ENCODE results near the gene CDS2.

CDS2 gene

DNA sequence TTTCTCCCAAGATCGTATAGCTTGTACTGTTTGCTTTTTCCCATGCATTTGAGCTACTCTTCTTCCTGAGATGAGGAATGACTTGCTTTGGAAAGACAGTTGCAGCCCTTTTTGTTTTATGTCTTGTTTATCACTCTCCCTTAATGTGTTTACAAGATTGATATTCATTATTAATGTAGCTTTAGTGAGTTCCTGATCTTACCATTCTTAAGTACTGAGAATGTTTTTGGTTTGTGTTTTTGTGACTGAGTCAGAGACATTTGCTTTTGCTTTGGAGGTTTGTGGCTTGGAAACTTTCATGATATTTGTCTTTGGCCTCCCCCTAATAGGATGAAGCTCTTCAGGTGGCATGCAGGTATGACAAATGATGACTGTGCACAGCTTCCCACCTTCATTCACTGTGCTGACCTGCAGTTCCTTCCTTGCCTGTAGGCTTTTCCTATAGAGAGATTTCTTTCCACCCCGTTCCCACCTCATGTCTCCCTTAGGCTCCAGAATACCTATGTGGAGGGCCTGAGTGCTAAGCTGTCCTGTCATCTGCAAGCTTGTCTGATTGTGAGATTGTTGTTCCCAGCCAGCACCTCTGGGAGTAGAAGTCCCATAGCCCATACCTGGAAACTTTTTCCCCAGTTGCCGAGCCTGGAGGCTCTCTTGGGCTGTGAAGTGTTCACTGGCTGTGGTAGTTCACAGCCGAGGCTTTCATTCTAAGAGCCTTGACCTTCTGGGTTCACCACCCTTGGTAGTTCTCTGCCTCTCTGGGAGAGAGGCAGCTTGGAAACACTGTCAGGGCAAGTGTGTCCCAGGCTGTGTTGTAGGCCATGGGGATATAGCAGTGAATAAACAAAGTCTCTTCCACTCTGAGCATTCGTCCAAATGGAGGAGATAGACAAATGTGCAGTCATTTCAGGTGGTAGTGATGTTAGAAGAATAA is 27.1 kb downstream of the CDS2 start:
- DNase-seq, result no peak

DNA sequence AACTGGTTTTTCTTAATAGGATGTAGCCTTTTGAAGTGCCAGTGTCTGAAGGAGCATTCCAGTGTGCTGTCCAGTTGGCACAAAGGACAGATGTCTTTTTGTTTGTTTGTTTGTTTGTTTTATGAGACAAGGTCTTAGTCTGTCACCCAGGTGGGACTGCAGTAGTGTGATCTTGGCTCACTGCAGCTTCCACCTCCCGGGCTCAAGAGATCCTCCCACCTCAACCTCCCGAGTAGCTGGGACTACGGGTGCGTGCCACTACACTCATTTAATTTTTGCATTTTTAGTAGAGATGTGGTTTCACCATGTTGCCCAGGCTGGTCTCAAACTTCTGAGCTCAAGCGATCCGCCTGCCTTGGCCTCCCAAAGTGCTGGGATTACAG is 27.7 kb downstream of the CDS2 start:
- DNase-seq, result no peak

DNA sequence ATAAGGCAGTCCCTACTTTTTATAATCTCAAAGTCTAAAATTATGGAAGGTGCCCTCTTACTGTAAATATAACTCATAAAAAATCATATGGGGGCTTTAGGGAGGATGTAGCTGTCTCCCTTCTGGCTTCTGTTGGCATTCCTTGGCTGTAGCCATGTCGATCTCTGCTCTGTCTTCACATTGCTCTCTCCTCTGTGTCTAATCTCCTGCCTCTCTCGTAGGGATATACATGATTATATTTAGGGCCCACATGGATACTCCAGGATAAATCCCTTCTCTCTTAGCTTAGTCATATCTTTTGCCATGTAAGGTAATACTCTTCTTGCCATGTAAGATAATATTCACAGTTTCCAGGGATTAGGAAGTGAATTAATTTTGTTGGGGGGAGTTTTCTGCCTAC is 28.6 kb downstream of the CDS2 start:
- no peak for DNase-seq

DNA sequence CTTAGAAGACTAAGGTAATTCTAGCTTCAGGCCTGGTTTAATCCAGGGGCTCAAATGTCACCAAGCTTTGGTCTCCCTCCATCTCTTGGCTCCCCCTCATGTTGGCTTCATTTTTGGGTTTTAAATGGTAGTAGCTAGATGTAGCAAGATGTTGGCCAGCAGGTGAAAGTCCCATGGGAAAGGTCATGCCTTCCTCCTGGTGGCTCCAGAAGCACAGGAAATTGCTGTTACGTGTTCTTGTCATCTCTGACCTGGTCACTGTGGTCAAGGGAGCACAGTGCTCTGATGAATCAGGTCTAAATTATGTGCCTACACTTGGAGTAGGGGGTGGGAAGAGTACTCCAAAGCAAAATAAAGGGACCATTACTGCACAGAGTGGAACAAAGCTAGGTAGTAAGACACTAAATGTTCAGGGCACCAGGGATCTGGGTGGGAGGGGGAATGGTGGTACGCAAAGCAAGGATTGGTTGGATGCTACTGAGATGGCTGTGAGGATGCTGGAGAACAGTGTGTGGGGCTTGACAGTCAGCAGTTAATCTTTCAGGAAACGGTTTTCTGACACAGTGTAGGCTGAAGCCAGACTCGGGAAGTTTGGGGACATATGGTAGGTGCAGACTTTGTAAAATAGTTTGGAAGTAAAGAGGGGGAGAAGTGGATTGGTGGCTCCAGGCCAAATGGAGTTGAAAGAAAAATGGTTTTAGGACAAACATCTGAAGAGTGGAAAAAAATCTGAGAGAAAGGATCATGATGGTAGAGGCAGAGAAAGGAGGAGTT is 30.1 kb downstream of the CDS2 start:
- no peak for DNase-seq

DNA sequence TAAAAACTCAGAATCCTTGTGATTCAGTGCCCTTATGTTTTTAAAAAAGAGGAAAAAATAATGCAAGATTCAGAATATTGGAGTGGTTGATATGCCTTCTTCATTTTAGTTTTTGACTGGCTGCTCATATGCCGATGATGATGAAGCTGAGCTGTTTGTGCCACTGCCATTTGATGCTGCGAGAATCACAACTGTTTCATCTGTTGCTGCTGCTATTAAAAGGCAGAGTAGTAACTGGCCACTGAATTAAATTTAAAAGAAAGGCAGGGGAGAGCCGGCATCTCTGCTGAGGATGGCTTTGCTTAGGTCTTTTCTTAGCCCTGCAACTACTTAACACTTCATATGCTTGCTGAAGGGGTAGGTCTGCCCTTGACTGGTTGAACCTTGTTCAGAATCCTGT is 33.1 kb downstream of the CDS2 start:
- DNase-seq, result no peak

DNA sequence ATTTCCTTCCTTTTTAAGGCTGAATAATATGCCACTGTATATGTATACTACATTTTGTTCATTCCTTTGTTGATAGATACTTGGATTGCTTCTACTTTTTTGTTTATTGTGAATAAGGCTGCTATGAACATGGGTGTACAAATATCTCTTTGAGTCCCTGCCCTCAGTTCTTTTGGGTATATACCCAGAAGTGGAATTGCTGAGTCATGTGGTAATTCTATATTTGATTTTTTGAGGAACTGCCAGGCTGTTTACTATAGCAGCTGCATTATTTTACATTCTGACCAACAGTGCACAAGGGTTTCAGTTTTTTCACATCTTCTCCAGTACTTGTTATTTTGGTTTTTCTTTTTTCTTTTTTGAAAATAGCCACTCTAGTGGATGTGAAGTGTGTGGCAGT is 34.1 kb downstream of the CDS2 start:
- no peak for DNase-seq

DNA sequence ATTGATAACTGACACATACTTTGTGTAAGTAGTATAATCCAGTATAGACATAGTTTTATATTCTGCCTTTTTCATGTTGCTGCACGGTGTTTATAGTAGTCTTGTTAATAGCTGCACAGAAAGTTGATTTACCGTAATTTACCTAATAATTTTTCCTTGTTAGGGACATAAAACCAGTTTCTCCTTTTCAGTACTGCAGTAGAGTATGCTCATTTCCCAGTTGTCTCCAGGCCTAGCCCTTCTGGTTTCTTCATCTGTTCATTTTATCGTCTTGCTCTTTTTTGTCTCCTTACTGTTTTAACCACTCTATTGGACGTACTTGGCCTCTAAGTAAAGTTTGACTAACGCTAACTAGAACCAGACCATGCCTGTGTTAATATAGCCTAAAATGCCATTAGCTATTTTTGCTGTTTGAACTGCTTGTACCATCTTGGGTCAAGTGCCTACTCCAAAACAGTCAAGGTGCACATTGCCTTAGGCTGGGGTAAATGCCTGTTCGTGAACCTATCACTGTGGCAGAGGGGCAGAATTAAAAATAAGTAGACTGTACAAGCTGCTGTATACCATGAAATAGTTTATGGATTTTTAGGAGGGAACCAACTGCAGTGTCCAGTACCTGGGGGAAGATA is 34.8 kb downstream of the CDS2 start:
- no peak for DNase-seq

DNA sequence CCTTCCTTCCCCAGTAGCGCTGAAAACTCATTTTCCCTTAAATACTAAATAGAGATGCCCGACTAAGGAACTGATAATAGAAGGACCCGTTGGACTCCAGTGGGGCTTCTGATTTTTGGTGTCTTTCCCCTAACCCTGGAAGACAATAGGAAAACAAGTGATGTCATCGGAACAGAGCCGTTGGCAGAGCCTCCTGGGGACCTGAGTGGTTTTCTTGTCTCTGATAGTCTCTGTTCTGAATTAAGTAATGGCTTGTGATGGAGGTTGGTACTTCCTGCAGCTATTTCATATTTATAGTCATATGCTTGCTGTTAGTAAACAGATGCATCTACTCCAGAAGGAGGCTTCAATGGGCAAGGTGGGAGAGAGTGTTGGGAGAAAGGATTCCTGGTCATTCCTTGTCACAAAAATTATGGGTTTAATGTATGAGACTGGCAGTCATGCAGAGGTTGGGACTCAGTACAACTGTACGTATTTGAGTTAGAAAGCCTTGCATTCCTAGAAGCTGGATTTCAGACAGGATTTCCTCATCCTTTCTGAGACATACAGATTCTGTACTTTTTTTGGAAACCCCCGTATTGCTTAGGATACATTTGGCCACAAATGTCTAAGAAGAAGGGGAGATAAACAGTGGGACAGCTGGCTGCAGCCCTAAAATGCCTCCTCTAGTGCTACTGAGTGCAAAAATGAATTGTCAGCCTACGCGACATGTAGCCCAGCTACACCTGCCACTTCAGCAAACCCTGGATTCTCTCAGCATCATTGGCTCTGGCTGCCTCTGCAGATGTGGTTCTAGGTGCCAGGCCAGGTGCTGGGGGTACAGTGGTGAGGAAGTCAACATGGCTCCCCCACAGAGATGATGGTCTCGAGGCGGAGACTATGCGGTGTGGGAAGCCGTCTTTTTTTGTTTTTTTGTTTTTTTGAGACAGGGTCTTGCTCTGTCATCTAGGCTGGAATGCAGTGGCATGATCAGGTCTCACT is 38.1 kb downstream of the CDS2 start:
- no peak for DNase-seq

DNA sequence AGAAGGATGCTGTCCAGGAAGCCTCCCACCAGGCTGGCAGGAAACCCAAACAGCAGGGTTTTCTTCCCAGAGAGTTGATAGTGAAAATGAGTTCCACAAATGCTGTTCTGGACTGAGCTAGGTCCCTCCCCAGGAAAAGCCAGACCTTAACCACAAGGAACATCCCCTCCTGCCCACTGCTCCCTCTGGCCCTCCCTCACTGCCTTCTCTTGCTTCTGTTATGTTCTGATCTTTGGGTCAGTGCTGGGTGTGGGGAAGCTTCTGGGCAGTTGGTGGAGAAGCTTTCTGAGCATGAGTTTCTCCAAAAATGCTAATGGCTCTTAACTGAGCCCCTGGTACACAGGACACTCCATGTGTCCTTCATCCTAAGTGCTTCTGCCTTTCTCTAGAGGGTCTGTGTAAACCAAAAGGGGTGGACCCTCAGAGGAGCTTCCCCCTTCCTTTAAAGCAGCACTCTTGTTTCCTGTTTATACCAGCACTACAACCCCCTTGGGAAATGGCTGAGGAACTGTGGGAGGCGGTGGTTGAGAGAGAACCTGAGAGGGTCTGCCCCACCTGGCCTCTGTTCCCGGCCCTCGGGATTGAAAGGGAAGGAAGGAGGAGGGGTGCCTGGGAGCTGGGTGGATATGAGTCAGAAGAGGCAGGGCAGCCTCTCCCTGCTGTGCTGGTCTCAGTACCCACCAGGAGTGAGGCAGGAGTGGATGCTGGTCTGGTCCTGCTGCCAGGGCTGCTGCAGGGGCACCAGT is 42.0 kb downstream of the CDS2 start:
- DNase-seq, result no peak

DNA sequence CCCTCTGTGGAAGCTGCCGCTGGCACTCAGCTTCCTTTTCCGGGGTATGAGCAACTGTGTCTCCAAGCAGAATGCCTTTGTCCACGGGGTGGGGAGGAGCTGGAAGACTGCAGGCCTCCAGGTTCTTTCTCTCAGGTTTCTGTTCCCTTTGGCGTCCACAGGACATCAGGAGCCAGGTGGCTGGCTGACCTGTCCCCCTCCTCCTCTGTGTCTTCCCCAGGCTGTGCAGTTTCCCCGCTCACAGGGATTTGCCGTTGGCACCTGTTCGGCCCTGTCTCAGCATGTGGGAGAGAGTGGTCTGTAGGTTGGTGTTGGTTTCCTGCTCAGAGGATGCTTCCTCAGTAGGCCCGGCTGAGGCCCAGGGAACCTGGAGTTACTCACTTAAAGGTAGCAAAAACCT is 43.5 kb downstream of the CDS2 start:
- no peak for DNase-seq

DNA sequence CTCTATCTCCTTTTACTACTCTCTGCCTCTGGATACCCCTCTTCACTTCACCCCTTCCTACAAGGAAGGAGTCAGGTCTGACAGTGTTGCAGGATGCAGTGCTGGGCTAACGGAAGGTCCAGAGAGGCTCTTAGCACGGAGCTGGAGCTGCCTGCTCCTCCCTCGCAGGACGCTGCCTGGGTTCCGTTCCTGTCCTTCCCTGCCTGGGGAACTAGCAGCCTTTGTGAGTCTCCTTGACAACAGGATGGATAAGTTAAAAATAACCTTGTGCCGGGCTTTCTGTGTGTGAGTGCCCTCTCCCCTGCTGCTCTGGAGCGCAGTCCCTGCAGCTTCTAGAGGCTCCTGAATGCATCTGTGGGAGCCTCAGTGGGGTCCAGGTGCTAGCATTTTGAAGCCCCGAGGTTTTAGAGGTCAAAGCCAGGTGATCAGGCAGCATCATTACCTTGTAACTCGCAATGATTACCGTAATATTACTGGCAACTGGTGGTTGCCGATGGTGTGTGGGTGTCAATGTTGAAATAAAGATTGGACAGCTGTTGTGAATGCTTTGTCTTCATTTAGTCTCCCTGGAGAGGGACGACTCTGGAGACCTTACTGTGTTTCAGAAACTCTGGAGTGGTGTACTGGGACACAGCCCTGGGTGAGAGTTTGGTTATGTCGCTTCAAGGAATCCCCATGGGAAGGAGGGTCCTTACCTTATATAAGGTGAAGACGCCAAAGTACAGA is 44.4 kb downstream of the CDS2 start:
- DNase-seq, result no peak

DNA sequence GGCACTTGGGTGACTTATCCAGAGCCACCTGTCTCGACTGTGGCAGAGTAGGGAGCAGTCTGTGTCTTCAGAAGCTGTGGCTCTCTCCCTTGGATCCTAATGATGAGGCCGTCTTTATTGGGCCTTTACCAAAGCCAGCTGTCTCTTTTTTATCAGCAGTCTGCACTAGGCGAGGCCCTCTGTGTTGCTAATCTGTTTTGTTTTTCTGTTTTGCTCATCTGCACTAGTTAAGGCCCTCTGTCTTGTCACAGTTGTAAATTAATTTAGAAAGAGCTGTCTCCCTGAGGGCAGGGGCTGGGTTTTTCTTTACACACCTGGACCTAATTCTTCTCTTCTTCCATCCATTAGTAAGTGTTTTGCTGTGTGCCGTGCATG is 45.0 kb downstream of the CDS2 start:
- no peak for DNase-seq

DNA sequence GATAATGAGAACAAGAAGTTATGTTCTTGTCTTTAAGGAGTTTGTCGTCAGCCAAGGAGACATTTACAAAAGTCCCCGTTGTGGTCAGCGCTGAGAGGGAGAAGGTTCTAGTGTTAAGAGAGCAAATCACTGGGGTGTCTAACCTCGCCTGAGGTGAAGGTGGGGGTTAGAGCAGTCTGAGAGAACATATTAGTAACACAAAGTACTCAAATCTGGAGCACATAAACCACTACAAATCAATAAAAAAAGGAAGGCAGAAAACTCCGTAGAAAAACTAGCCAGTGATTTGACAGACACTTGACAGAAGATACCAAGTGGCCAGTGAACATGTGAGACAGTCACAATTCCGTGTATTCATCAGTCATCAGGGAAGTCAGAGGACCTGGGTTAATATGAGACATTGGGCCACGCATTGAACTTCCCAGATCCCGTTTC is 45.4 kb downstream of the CDS2 start:
- DNase-seq, result no peak

DNA sequence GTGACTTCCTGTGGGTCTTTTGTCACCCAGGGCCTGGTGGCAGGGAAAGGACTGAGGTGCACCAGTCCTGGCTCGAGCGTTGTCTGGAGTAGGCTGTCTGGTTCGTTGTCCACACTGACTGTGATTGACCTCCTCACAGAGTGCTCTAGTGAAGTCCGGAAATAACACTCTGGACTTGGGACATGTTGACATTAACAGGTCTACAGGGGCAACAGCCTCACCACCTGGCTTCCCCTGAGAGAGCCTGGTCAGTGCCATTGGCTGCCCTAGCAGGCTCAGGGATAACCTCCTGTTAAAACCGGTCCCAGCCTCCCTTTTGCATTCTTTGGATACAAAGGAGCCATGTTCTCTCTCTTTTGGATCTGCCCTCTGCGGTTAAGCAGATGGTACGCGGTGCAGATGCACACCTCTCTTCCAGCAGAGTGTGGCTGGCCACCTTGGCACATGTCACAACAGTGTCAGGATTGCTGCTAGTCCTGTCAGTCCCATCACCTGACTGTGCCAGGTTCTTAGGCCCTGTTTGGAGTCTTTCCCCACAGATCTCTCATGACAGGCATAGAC is 46.2 kb downstream of the CDS2 start:
- DNase-seq, result no peak

DNA sequence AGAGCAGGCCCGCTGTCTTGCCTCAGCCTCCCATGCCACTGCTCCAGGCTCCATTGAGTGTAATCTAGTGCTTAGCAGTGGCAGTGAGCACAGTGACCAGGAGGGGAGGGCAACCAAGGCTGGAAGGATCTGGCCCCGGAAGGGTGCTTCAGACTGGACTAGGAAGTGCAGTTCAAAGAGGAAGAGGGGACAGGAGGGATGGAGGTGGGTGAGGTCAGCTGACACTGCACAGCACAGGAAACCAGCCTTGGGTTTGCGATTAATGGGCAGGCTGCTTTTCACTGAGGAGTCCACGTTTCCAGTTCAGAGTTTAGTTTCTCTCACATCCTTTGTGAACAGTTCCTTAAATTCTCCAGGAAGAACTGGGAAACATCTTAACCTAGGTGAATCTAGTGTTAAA is 46.9 kb downstream of the CDS2 start:
- no peak for DNase-seq

DNA sequence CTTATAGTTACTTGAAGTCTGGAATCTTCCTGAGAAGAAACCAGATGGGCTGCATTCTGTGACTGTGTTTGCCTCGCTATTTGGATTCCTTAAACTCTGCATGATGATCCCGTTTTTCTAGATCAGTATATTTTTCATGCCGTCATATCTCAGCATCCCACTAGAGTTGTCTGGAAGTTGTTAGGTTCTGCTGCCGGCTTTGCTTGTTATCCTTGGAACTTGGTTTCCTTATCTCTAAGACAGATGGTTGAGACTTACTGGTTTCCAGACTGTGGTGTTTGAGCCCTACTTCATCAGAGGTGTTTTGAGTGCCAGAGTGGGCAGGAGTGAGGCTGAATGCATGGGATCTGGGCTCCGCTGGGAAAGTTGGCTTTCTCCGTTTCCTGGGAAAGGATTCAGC is 50.3 kb downstream of the CDS2 start:
- DNase-seq, result no peak

DNA sequence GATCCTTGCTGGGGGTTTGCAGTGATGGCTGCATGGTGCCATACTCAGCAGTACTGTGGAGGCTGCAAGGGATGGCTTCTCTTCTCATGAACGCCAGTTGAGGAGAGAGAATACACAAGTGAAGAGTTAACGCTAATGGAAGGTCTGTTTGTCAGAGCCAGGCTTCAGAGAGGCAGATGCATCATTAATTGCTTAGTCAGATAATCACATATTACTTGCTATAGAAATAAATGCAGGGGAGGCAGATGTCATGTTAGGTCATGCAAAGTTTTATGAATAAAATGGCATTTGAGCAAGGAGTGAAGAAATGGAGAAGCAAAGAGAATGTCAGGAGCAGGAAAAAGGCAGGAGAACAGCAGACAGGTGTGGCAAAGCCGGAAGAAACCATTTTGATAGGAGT is 51.2 kb downstream of the CDS2 start:
- DNase-seq, result no peak

DNA sequence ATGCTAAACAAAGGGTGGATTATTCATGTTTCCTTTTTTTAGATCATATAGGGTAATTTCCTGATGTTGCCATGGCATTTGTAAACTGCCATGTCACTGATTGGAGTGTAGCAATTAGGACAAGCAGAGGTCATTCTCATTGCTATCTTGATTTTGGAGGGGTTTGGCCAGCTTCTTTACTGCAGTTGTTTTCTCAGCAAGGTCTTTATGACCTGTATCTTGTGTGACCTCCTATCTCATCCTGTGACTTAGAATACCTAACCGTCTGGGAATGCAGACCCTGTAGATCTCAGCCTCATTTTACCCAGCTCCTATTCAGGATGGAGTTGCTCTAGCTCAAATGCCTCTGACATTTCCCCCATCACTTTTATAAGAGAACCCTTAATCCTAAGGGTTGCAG is 53.6 kb downstream of the CDS2 start:
- no peak for DNase-seq

DNA sequence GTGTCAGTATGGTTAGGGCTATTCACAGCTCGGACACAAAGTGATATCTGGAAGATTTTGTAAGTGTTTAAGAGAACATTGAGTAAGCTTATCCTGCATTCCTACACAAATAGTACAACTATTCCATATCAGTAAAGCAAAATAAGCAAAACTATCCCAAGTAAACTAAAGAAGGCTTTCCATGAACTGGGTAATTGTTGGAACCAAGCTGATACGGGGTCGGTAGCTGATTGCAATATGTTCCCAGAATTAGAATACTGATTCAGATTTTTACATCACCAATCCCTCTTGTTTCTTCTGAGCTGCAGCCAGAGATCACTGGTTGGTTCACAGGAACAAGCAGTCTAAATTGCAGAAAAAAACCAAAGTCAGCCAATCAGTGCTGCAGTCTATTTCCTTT is 54.1 kb downstream of the CDS2 start:
- DNase-seq, result no peak

DNA sequence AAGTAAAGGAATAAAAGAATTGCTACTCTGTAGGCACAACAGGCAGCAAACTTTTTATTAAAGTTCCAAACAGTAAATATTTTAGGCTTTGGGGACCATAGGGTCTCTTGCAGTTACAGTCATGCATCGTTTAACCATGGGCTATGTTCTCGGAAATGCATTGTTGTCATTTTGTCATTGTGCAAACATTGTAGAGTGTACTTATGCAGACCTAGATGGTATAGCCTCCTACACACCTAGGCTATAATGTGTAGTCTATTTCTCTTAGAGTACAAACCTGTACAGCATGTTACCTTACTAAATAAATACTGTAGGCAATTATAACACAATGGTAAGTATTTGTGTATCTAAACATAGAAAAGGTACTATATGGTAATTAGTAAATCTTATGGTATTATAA is 54.7 kb downstream of the CDS2 start:
- no peak for DNase-seq

DNA sequence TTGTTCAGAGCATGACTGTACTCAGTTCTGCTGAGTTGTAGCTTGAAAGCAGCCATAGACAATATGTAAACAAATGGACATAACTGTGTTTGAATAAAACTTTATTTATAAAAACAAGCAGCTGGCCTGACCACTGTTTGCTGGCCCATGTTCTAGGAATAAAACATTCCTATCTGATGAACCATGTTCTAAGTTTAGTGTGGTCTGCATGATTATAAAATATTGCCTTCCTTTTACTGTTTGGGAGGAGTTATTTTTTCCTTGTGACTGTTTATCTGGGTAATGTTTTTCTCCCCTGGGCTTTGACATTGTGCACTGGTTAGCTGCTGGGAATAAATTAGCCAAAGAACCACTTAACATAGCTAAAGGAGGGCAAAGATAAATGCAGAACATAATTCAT is 55.1 kb downstream of the CDS2 start:
- DNase-seq, result no peak

All from CD4-positive, alpha-beta T cell treated with Interleukin-17A for 4 hours (primary cell).